Keratinocyte (primary cell): ENCODE measurements around the gene METTL8. TPM values are rescaled to one million over a fixed set of nuclear protein-coding genes. Genes with fewer than 3 reads are reported as not detected.

Source experiments
- DNase-seq: peaks from one replicate; pipeline ENCODE4 v3.0.0-alpha.2; 2011; ENCODE audit warnings: low read depth, missing footprints, low spot score
- FAIRE-seq: peaks from 2 replicates; lab custom pipeline; 2011; peaks lifted over from hg19 to GRCh38; lab: Jason Lieb, UNC
- H2AFZ ChIP-seq: 2 replicates; pipeline ENCODE4 v1.6.0; 2012; ENCODE audit warnings: low read length, control low read depth, inconsistent platforms; ENCODE audit not compliant: control insufficient read depth
- H3K27ac ChIP-seq: 2 replicates; pipeline ENCODE4 v1.5.1; 2011; ENCODE audit warnings: low read length; ENCODE audit not compliant: control insufficient read depth, insufficient read depth
- H3K27me3 ChIP-seq: 3 replicates; pipeline ENCODE4 v1.6.0; 2011; ENCODE audit warnings: low read length; ENCODE audit not compliant: control insufficient read depth, insufficient read depth; ENCODE audit errors: extremely low read depth
- H3K36me3 ChIP-seq, 2 experiments: 2 replicates in 1 of 2; 3 replicates in 1 of 2; pipeline ENCODE4 v1.5.1; 2011; ENCODE audit warnings: low read length in 2 of 2, mild to moderate bottlenecking in 1 of 2; ENCODE audit not compliant: control insufficient read depth in 2 of 2, insufficient read depth in 2 of 2; ENCODE audit errors: extremely low read depth in 1 of 2
- H3K4me1 ChIP-seq: 3 replicates; pipeline ENCODE4 v1.5.1; 2011; ENCODE audit warnings: low read length; ENCODE audit not compliant: control insufficient read depth, insufficient read depth; ENCODE audit errors: extremely low read depth
- H3K4me2 ChIP-seq: 3 replicates; pipeline ENCODE4 v1.6.0; 2011; ENCODE audit warnings: low read depth, low read length; ENCODE audit not compliant: control insufficient read depth, insufficient read depth; ENCODE audit errors: extremely low read depth
- H3K4me3 ChIP-seq, 3 experiments: fragments of 200-600 bp in 1 of 3; sonication (generic) in 1 of 3; 2 replicates in 2 of 3; 3 replicates in 1 of 3; pipeline ENCODE4 v1.5.1; 2011 to 2016; ENCODE audit warnings: low read length in 3 of 3, mild to moderate bottlenecking in 3 of 3, control low read depth in 2 of 3, inconsistent platforms in 1 of 3, low read depth in 1 of 3, mixed read lengths in 1 of 3, mixed run types in 1 of 3, moderate library complexity in 1 of 3; ENCODE audit not compliant: control insufficient read depth in 2 of 3, insufficient read depth in 2 of 3; ENCODE audit errors: extremely low read depth in 1 of 3
- H3K79me2 ChIP-seq: 2 replicates; pipeline ENCODE4 v1.6.0; 2012; ENCODE audit warnings: low read length; ENCODE audit not compliant: control insufficient read depth, insufficient read depth
- H3K9ac ChIP-seq: 3 replicates; pipeline ENCODE4 v1.6.0; 2011; ENCODE audit warnings: low read length; ENCODE audit not compliant: control insufficient read depth, insufficient read depth; ENCODE audit errors: extremely low read depth
- H3K9me1 ChIP-seq: 3 replicates; pipeline ENCODE4 v1.6.0; 2011; ENCODE audit warnings: low read length; ENCODE audit not compliant: control insufficient read depth, insufficient read depth; ENCODE audit errors: extremely low read depth
- H3K9me3 ChIP-seq: 2 replicates; pipeline ENCODE4 v1.5.1; 2012; ENCODE audit warnings: low read depth, low read length; ENCODE audit not compliant: control insufficient read depth
- H4K20me1 ChIP-seq: 3 replicates; pipeline ENCODE4 v1.6.0; 2011; ENCODE audit warnings: low read length; ENCODE audit not compliant: control insufficient read depth, insufficient read depth; ENCODE audit errors: extremely low read depth
- EZH2 ChIP-seq: IDR thresholded peaks from one replicate; pipeline ENCODE4 v1.6.1; 2012; ENCODE audit warnings: inconsistent platforms, mild to moderate bottlenecking, low read length, moderate library complexity
- dilution Hi-C: fragments of 300-500 bp; cut with MboI; formaldehyde crosslinking; loops from one replicate; pipeline ENCODE4 v1.7.0; 2020; ENCODE audit warnings: low sequenced_read_pairs; ENCODE audit not compliant: extremely low pct_ligation_motif_present
- polyA plus RNA-seq, 5 experiments: library from polyadenylated mRNA; depleted of rRNA in 3 of 5; stranded (reverse) in 3 of 5; stranded (forward) in 1 of 5; unstranded in 1 of 5; fragments of >200 nt; gene quantifications; 1 replicate in 1 of 5; 2 replicates in 3 of 5; 3 replicates in 1 of 5; pipeline versions ENCODE4 v1.2.1 to v1.2.3, GENCODE V29; 2011 to 2012; ENCODE audit warnings: missing spikeins in 2 of 5, low read depth in 1 of 5, low replicate concordance in 1 of 5
- TF ChIP-seq, protein P1 (sequence below), 3 experiments: IDR thresholded peaks in 1 of 3; conservative IDR thresholded peaks in 1 of 3; optimal IDR thresholded peaks in 1 of 3; 2 replicates in 2 of 3; 3 replicates in 1 of 3; pipeline versions ENCODE3 to v1.5.1; 2011; ENCODE audit warnings: low read length in 3 of 3, mild to moderate bottlenecking in 3 of 3, moderate library complexity in 2 of 3, control low read depth in 1 of 3, inconsistent platforms in 1 of 3; ENCODE audit not compliant: insufficient read depth in 2 of 3; ENCODE audit errors: extremely low read depth in 1 of 3

The METTL8 gene
- polyA plus RNA-seq, 1 donor (not counting 4 experiments of a cell fraction or from before 2014, with no cell fraction given): 81.2 TPM

DNA sequence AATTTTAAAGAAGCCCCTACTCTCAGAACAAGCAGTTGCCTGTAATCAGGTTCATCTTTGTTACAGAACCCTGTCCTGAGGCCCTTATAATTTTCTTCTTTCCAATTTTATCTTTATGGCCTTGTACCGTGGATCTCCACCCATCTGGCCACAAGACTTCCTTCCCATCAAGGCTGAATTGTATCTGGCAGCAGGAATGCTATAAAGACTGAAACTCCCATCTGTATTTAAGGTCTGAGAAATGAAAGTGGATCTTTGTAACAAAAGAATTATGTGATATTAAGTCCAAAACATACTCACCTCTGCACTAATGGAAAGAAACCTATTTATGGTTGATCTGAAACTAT lies 91.8 kb downstream of the METTL8 start:
- Histone ChIP-seq H3K4me1 (no peaks in the 10 kb centered on the region), H4K20me1 (no peaks in the 10 kb centered on the region), H3K9me1 (no peaks in the 10 kb centered on the region), H3K79me2 (no peaks in the 10 kb centered on the region), H3K27ac (no peak overlapping the region), H3K4me2 (no peak overlapping the region), H3K36me3 (no peaks in the 10 kb centered on the region), H3K9ac (no peak overlapping the region), H3K4me3 (no peak overlapping the region), H3K27me3 (no peaks in the 10 kb centered on the region), H3K9me3 (no peaks in the 10 kb centered on the region), H2AFZ (no peak overlapping the region)
- no peak for DNase-seq
- dilution Hi-C loops: no loop called here
- FAIRE-seq: no peak
- no peak for TF ChIP-seq EZH2
- TF ChIP-seq, protein P1, sequence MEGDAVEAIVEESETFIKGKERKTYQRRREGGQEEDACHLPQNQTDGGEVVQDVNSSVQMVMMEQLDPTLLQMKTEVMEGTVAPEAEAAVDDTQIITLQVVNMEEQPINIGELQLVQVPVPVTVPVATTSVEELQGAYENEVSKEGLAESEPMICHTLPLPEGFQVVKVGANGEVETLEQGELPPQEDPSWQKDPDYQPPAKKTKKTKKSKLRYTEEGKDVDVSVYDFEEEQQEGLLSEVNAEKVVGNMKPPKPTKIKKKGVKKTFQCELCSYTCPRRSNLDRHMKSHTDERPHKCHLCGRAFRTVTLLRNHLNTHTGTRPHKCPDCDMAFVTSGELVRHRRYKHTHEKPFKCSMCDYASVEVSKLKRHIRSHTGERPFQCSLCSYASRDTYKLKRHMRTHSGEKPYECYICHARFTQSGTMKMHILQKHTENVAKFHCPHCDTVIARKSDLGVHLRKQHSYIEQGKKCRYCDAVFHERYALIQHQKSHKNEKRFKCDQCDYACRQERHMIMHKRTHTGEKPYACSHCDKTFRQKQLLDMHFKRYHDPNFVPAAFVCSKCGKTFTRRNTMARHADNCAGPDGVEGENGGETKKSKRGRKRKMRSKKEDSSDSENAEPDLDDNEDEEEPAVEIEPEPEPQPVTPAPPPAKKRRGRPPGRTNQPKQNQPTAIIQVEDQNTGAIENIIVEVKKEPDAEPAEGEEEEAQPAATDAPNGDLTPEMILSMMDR (optimal IDR thresholded peaks at IDR 0.05 in 1 of 3, IDR thresholded peaks at IDR 0.05 in 1 of 3, conservative IDR thresholded peaks at IDR 0.05 in 1 of 3; ENCODE audit: extremely low read depth in 1 of 3, insufficient read depth in 2 of 3, low read length in 3 of 3): no peak

DNA sequence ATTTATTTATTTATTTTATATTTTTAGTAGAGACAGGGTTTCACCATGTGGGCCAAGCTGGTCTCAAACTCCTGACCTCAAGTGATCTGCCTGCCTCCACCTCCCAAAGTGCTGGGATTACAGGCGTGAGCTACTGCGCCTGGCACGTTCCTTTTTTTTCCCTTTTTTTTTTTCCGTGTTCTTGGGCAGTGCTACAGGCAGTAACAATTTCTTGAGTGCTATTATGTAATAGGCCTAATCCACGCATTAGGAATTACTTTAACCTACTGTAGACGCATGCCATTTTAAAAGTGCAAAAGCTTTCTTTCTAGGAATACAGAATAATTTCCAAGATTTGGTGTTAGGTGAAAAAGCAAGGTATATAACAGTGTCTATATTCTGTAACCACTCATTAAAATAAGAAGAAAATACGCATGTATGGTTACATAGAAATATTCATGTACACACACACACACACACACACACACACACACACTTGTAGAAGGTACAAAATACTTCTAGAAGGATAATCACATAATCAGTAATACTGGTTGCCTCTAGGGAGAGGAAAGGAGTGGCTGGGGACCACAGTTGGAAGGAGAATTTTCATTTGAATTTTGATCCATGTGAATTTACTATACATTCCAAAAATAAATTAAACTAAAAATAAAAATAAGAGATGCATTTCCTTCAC lies 92.3 kb downstream of the METTL8 start:
- Histone ChIP-seq H3K79me2 (no peaks in the 10 kb centered on the region), H3K36me3 (no peaks in the 10 kb centered on the region), H4K20me1 (no peaks in the 10 kb centered on the region), H3K4me2 (no peak overlapping the region), H3K9me3 (no peaks in the 10 kb centered on the region), H3K27ac (no peak overlapping the region), H3K4me3 (no peak overlapping the region), H3K27me3 (no peaks in the 10 kb centered on the region), H3K4me1 (no peaks in the 10 kb centered on the region), H3K9ac (no peak overlapping the region), H3K9me1 (no peaks in the 10 kb centered on the region), H2AFZ (no peak overlapping the region)
- TF ChIP-seq EZH2: no peak
- TF ChIP-seq, protein P1 (optimal IDR thresholded peaks at IDR 0.05 in 1 of 3, IDR thresholded peaks at IDR 0.05 in 1 of 3, conservative IDR thresholded peaks at IDR 0.05 in 1 of 3; ENCODE audit: extremely low read depth in 1 of 3, insufficient read depth in 2 of 3, low read length in 3 of 3): no peak
- DNase-seq (no peak), FAIRE-seq (no peak)
- dilution Hi-C loops: no loop called here
